Measurements from ENCODE around the gene AUTS2.

GRCh38 chr7:70812511-70812910 is 1214.2 kb downstream of the AUTS2 start:
- TF ChIP-seq EZH2 (IDR thresholded peaks at IDR 0.05; ENCODE audit: insufficient read depth, poor library complexity, severe bottlenecking) (no peak), EZH2phosphoT487 (IDR thresholded peaks at IDR 0.05; ENCODE audit: insufficient read depth, low read depth) (no peak)

Measured in GM23248 (cell line).